CD4-positive, alpha-beta T cell (primary cell): ENCODE results near the gene HTRA2. TPM values are rescaled to one million over a fixed set of nuclear protein-coding genes. Genes with fewer than 3 reads are reported as not detected.

ENCODE experiments used
- ATAC-seq: fragments of 200-7000 bp; cut with Tn5 transposase; one replicate; pipeline ENCODE4 v1.10.0; 2022; ENCODE audit warnings: mild to moderate bottlenecking; ENCODE audit not compliant: poor library complexity
- CTCF ChIA-PET: fragments of 350-600 bp; sonication (Branson Sonifier 250); formaldehyde crosslinking; loops from one replicate; lab custom pipeline; 2021; ENCODE audit warnings: antibody characterized with exemption, inconsistent platforms; lab: Charles Lee
- POLR2A ChIA-PET: fragments of 350-600 bp; sonication (Branson Sonifier 250); formaldehyde crosslinking; loops from one replicate; lab custom pipeline; 2021; ENCODE audit warnings: antibody characterized with exemption, inconsistent platforms; lab: Charles Lee
- DNase-seq, 14 experiments: peaks; one replicate each; pipeline ENCODE4 v3.0.0-alpha.2; 2013 to 2020; ENCODE audit warnings: mixed read lengths in 2 of 14
- H3K27ac ChIP-seq, 2 donors: one replicate each; pipeline versions ENCODE4 v1.5.1 to v1.7.0; 2013; ENCODE audit warnings: low read length in 2 of 2, low read depth in 1 of 2, mild to moderate bottlenecking in 1 of 2
- H3K27me3 ChIP-seq, 2 experiments: 1 replicate in 1 of 2; 2 replicates in 1 of 2; pipeline versions ENCODE4 v1.6.1 to v1.7.0; 2013; ENCODE audit warnings: low read length in 2 of 2, control low read depth in 1 of 2, mild to moderate bottlenecking in 1 of 2, moderate library complexity in 1 of 2; ENCODE audit not compliant: insufficient read depth in 2 of 2, control insufficient read depth in 1 of 2
- H3K36me3 ChIP-seq: one replicate; pipeline ENCODE4 v1.6.1; 2013; ENCODE audit warnings: low read length, control low read depth; ENCODE audit not compliant: insufficient read depth
- H3K4me1 ChIP-seq: one replicate; pipeline ENCODE4 v1.6.1; 2013; ENCODE audit warnings: low read length, control low read depth; ENCODE audit not compliant: insufficient read depth
- H3K4me3 ChIP-seq: one replicate; pipeline ENCODE4 v1.5.1; 2013; ENCODE audit warnings: mild to moderate bottlenecking, low read length, moderate library complexity
- H3K9me3 ChIP-seq, 2 experiments: 1 replicate in 1 of 2; 2 replicates in 1 of 2; pipeline versions ENCODE4 v1.6.1 to v1.7.0; 2013; ENCODE audit warnings: low read length in 2 of 2, mild to moderate bottlenecking in 2 of 2, control low read depth in 1 of 2, moderate library complexity in 1 of 2; ENCODE audit not compliant: control insufficient read depth in 1 of 2, insufficient read depth in 1 of 2
- H3K27ac Mint-ChIP-seq: one replicate; pipeline ENCODE4 v1.8.0; 2020; ENCODE audit warnings: mixed read lengths
- H3K27me3 Mint-ChIP-seq: one replicate; pipeline ENCODE4 v1.8.0; 2021; ENCODE audit warnings: mixed read lengths
- H3K36me3 Mint-ChIP-seq: one replicate; pipeline ENCODE4 v1.8.0; 2021; ENCODE audit warnings: low read depth, mixed read lengths
- H3K4me1 Mint-ChIP-seq: one replicate; pipeline ENCODE4 v1.8.0; 2021; ENCODE audit warnings: low read depth, mixed read lengths
- H3K4me3 Mint-ChIP-seq: one replicate; pipeline ENCODE4 v1.8.0; 2020; ENCODE audit warnings: mild to moderate bottlenecking, mixed read lengths
- H3K9me3 Mint-ChIP-seq: one replicate; pipeline ENCODE4 v1.8.0; 2020; ENCODE audit warnings: mixed read lengths
- intact Hi-C, 2 experiments: fragments of 100-400 bp; cut with DNase I in 1 of 2; cut with micrococcal nuclease in 1 of 2; formaldehyde crosslinking; loops; one replicate each; pipeline versions ENCODE4 v1.15.1 to v1.9.0; 2023 to 2025; cut with DNase I, micrococcal nuclease
- total RNA-seq, 174 experiments: library from RNA in 2 of 174; stranded (reverse) in 2 of 174; gene quantifications; one replicate each; pipeline ENCODE4 v1.2.3 and lab custom pipeline; 2021 to 2026
- TF ChIP-seq, protein P1 (sequence below): fragments of 200-600 bp; IDR thresholded peaks from one replicate; pipeline ENCODE4 v1.8.0; 2022; ENCODE audit warnings: antibody characterized with exemption, mild to moderate bottlenecking

Gene HTRA2
- total RNA-seq, 2 experiments from 2014 or later: 15.3 to 16.0 TPM

DNA sequence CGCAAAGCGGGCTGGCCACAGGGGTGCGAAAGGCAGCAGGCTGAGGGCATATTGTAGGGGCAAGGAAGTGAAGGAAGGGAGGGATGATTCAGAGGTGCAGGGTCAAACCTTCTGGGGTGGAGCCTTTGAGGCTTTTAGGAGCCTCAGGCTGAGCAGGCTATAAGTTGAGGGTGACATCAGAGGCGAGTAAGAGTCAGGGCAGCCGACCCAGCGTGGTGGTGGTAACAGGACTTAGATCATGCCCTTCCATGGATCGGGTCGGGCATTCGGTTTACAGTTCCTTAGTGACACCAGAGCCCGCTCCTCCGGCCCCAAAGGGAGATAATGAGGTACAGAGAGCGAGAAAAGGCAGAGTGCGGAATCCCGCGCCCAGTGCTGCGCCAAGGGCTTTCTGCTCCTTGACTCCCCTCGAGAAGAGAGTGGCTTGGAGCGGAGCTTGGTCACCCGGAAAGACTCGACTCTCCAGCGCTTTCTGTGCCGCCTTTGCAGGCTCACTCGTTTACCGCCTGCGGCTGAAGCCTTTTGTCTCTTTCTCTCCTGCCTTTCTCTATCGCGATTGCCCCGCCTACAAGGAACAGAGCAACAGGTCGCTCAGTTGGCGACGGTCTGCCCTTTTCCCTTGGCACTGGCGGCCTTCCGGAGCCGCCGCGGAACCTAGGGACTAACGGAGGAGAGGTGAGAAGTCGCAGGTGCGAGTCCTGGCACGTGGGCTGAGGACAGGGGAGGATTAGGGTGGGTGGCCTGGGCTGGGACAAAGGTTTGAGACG, 31.1 kb upstream of the HTRA2 start:
- TF ChIP-seq, protein P1, sequence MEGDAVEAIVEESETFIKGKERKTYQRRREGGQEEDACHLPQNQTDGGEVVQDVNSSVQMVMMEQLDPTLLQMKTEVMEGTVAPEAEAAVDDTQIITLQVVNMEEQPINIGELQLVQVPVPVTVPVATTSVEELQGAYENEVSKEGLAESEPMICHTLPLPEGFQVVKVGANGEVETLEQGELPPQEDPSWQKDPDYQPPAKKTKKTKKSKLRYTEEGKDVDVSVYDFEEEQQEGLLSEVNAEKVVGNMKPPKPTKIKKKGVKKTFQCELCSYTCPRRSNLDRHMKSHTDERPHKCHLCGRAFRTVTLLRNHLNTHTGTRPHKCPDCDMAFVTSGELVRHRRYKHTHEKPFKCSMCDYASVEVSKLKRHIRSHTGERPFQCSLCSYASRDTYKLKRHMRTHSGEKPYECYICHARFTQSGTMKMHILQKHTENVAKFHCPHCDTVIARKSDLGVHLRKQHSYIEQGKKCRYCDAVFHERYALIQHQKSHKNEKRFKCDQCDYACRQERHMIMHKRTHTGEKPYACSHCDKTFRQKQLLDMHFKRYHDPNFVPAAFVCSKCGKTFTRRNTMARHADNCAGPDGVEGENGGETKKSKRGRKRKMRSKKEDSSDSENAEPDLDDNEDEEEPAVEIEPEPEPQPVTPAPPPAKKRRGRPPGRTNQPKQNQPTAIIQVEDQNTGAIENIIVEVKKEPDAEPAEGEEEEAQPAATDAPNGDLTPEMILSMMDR: no peak
- CTCF ChIA-PET: interaction anchor here (0.9 to 1.1 kb wide), 2 partner anchors 11 to 26 kb away, joined by 3 read pairs; partner anchors contain the start of gene MRPL53
- Histone ChIP-seq H3K9me3 (peaks cover 0 to 37% of the 10 kb centered on the region in 2 experiments), H3K4me1 (peaks cover 44% of the 10 kb centered on the region), H3K36me3 (peaks cover 5% of the 10 kb centered on the region), H3K27ac (no peak overlapping the region), H3K4me3 (peak overlapping the region; percentile 64), H3K27me3 (peaks cover 46 to 60% of the 10 kb centered on the region in 2 experiments)
- ATAC-seq (peak; percentile 28), DNase-seq (peak in 3 of 14 experiments; percentile 34 to 51 (median 41))
- H3K9me3 Mint-ChIP-seq: no peaks in the 10 kb centered on the region
- intact Hi-C loops: no loop called here
- peak overlapping the region; percentile 82 for H3K4me3 Mint-ChIP-seq
- H3K27me3 Mint-ChIP-seq: peaks cover 60% of the 10 kb centered on the region
- H3K4me1 Mint-ChIP-seq: peaks cover 53% of the 10 kb centered on the region
- peaks cover 7% of the 10 kb centered on the region for H3K36me3 Mint-ChIP-seq
- no peak overlapping the region for H3K27ac Mint-ChIP-seq
- POLR2A ChIA-PET: interaction anchor here (0.8 to 4.5 kb wide), 7 partner anchors 9 to 42 kb away, joined by 3 to 21 read pairs (median 4); partner anchors contain the start of genes AUP1, CCDC142, HTRA2 and PCGF1

DNA sequence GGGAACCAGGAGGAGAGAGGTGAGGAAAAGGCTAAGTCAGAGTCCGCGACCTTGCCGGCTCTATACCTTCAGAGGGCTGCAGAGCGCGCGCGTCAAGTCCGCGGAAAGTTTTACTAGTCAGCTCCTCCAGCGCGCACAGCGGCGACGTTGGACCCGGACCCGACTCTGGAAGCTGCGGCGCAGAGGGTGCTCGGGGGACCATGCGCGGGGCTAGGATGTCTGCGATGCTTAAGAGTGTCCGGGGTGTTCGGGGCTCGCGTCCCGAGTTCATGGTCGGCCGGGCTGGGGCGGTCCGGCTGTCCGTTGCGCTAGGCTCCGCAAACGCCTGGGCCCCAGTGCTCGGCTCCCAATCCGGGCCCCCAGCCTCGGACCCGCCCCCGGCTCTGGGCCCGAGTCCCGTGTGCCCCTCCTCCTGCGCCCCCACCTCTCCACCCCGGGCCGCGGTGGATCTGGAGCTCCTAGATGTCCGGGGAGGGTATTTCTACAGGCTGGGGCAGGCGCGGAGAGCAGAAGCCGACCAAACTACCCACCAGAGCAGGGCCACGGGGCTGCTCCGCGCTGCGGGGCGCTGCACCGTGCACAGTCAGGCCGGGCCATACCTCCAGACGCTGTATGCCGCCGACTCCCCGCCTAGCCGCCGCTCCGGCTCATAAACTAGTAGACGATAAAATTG, 30.3 kb upstream of the HTRA2 start, which contains the start of gene LBX2:
TSS of gene LBX2 (minus strand) at position 337 of the 673 bp plus-strand sequence. CDS start at position 271, 66 bp downstream.
- H3K36me3 ChIP-seq: peaks cover 2% of the 10 kb centered on the region
- no peak within 1 kb of the TSS for H3K27ac ChIP-seq
- CTCF ChIA-PET: interaction anchor here (1.4 kb wide), 1 partner anchor 33 kb away, joined by 3 read pairs; no protein-coding TSS in a partner anchor
- Mint-ChIP-seq H3K9me3 (no peaks in the 10 kb centered on the region), H3K27me3 (peaks cover 67% of the 10 kb centered on the region), H3K4me3 (peak within 1 kb of the TSS; percentile 82), H3K4me1 (peaks cover 60% of the 10 kb centered on the region), H3K36me3 (peaks cover 4% of the 10 kb centered on the region), H3K27ac (no peak within 1 kb of the TSS)
- TF ChIP-seq, protein P1: no peak
- H3K4me3 ChIP-seq: peak within 1 kb of the TSS; percentile 64
- H3K9me3 ChIP-seq: peaks cover 0 to 37% of the 10 kb centered on the region in 2 experiments
- ATAC-seq: peak; percentile 13
- POLR2A ChIA-PET: interaction anchor here (1.0 to 4.5 kb wide), 6 partner anchors 8 to 86 kb away, joined by 3 to 21 read pairs (median 6); partner anchors contain the start of genes AUP1, CCDC142, HTRA2 and PCGF1
- H3K4me1 ChIP-seq: peaks cover 48% of the 10 kb centered on the region
- intact Hi-C loops: no loop called here
- peak in 1 of 14 experiments; percentile 41 for DNase-seq
- peaks cover 53 to 66% of the 10 kb centered on the region in 2 experiments for H3K27me3 ChIP-seq

DNA sequence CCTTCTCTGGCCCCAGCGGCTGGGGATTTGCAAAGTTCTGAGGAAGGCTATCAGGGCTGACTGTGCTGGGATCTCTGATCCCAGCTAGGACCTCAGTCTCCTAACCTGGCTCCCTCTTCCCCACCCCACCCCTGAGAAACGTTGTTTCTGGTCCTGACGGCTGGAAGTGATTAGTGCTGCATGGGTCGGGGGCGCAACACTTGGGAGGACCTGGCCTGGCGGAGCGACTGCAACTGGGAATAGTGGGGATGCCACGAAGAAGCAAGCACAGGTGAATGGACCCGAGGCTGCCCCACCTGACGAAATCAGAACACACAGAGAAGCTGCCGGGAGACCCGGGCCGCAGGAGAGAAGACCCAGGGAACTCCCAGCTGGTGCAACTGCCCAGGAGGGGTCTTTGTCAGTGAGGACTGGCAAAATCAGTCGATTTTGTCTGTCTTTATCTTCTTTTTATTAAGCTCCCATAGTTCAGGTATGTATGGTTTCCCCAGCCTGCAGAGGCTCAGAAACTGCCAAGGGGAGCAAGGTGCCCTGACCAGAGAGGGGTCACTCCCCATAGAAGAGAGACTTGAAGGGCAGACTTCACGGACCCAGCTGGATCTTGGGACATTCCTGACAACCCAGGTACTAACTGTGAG, 29.7 kb upstream of the HTRA2 start:
- H3K4me1 Mint-ChIP-seq: peaks cover 67% of the 10 kb centered on the region
- no peak for DNase-seq
- Histone ChIP-seq H3K27me3 (peaks cover 57 to 71% of the 10 kb centered on the region in 2 experiments), H3K9me3 (peaks cover 0 to 37% of the 10 kb centered on the region in 2 experiments), H3K4me3 (no peak overlapping the region), H3K36me3 (peaks cover 8% of the 10 kb centered on the region), H3K27ac (no peak overlapping the region), H3K4me1 (peaks cover 48% of the 10 kb centered on the region)
- peaks cover 10% of the 10 kb centered on the region for H3K36me3 Mint-ChIP-seq
- H3K4me3 Mint-ChIP-seq: no peak overlapping the region
- no peaks in the 10 kb centered on the region for H3K9me3 Mint-ChIP-seq
- ChIA-PET CTCF (interaction anchor here (1.4 to 2.3 kb wide), 2 partner anchors 17 to 32 kb away, joined by 3 to 9 read pairs; partner anchors contain the start of genes CCDC142 and TTC31), POLR2A (interaction anchor here (1.0 to 4.5 kb wide), 5 partner anchors 18 to 85 kb away, joined by 3 to 21 read pairs (median 4); partner anchors contain the start of genes AUP1, CCDC142, HTRA2 and TTC31)
- no peak for ATAC-seq
- H3K27ac Mint-ChIP-seq: no peak overlapping the region
- H3K27me3 Mint-ChIP-seq: peaks cover 74% of the 10 kb centered on the region
- TF ChIP-seq, protein P1: no peak
- intact Hi-C loops: no loop called here
